ENCODE results near the gene OR3A3. TPM values are rescaled to one million over a fixed set of nuclear protein-coding genes. Genes with fewer than 3 reads are reported as not detected.
"Not testable (repeated sequence)": the region's sequence is repeated elsewhere in the genome, so short reads cannot be mapped to it uniquely, and the experiment has no call there.

OR3A3 gene
- polyA plus RNA-seq, 1 experiment, result not detected

- DNase-seq (ENCODE audit: low read depth, low spot score), result no peak
- no peak for TF ChIP-seq CTCF (IDR thresholded peaks at IDR 0.05; ENCODE audit: low read depth, low read length)
- no peak overlapping the region for H3K27ac ChIP-seq (ENCODE audit: low read depth, low read length)
- peaks cover 5% of the 10 kb centered on the region for H3K9me3 ChIP-seq (ENCODE audit: control insufficient read depth, insufficient read depth, low read length)
- ChIA-PET CTCF (no interaction called here), POLR2A (no interaction called here)
- H3K4me3 ChIP-seq (ENCODE audit: low read depth, low read length), result no peak overlapping the region
- H3K27me3 ChIP-seq (ENCODE audit: control insufficient read depth, insufficient read depth, low read length), result no peaks in the 10 kb centered on the region
These were observed 4.4 kb downstream of the OR3A3 start for GRCh38 chr17:3415610-3416009.

GRCh38 chr17:3418222-3418621 is 7.1 kb downstream of the OR3A3 start:
- Histone ChIP-seq H3K27ac (ENCODE audit: low read depth, low read length) (no peak overlapping the region), H3K9me3 (ENCODE audit: control insufficient read depth, insufficient read depth, low read length) (peaks cover 8% of the 10 kb centered on the region), H3K4me3 (ENCODE audit: low read depth, low read length) (no peak overlapping the region), H3K27me3 (ENCODE audit: control insufficient read depth, insufficient read depth, low read length) (no peaks in the 10 kb centered on the region)
- DNase-seq (ENCODE audit: low read depth, low spot score), result no peak
- CTCF ChIA-PET, result no interaction called here
- POLR2A ChIA-PET, result no interaction called here
- no peak for TF ChIP-seq CTCF (IDR thresholded peaks at IDR 0.05; ENCODE audit: low read depth, low read length)

- DNase-seq (ENCODE audit: low read depth, low spot score); H3K4me3 ChIP-seq (ENCODE audit: low read depth, low read length); POLR2A ChIA-PET; H3K27me3 ChIP-seq (ENCODE audit: control insufficient read depth, insufficient read depth, low read length); CTCF ChIA-PET; H3K27ac ChIP-seq (ENCODE audit: low read depth, low read length); H3K9me3 ChIP-seq (ENCODE audit: control insufficient read depth, insufficient read depth, low read length): not testable (repeated sequence)
These were observed 22.0 kb downstream of the OR3A3 start for GRCh38 chr17:3433215-3433614.

- no peak for DNase-seq (ENCODE audit: low read depth, low spot score)
- Histone ChIP-seq H3K27me3 (ENCODE audit: control insufficient read depth, insufficient read depth, low read length) (no peaks in the 10 kb centered on the region), H3K4me3 (ENCODE audit: low read depth, low read length) (no peak within 1 kb of the TSS), H3K9me3 (ENCODE audit: control insufficient read depth, insufficient read depth, low read length) (no peaks in the 10 kb centered on the region; the same call in 1 of the 2 replicates), H3K27ac (ENCODE audit: low read depth, low read length) (no peak within 1 kb of the TSS)
- no peak for TF ChIP-seq CTCF (IDR thresholded peaks at IDR 0.05; ENCODE audit: low read depth, low read length)
- POLR2A ChIA-PET, result no interaction called here
- CTCF ChIA-PET, result no interaction called here
These were observed 22.6 kb downstream of the OR3A3 start, which contains the start of gene OR1E2 for GRCh38 chr17:3433741-3434140. Gene OR1E2, minus strand, starts transcription at chr17:3433841. Its CDS starts 0 bp downstream, at chr17:3433841.

GRCh38 chr17:3438368-3438767 is 27.2 kb downstream of the OR3A3 start:
- ChIA-PET POLR2A (no interaction called here), CTCF (no interaction called here)
- Histone ChIP-seq H3K9me3 (ENCODE audit: control insufficient read depth, insufficient read depth, low read length) (no peaks in the 10 kb centered on the region; the same call in 1 of the 2 replicates), H3K27ac (ENCODE audit: low read depth, low read length) (no peak overlapping the region), H3K27me3 (ENCODE audit: control insufficient read depth, insufficient read depth, low read length) (no peaks in the 10 kb centered on the region), H3K4me3 (ENCODE audit: low read depth, low read length) (no peak overlapping the region)
- DNase-seq (ENCODE audit: low read depth, low spot score), result no peak
- no peak for TF ChIP-seq CTCF (IDR thresholded peaks at IDR 0.05; ENCODE audit: low read depth, low read length)

GRCh38 chr17:3440451-3440850 is 29.3 kb downstream of the OR3A3 start:
- Histone ChIP-seq H3K27me3 (ENCODE audit: control insufficient read depth, insufficient read depth, low read length) (no peaks in the 10 kb centered on the region), H3K4me3 (ENCODE audit: low read depth, low read length) (no peak overlapping the region), H3K9me3 (ENCODE audit: control insufficient read depth, insufficient read depth, low read length) (no peaks in the 10 kb centered on the region; the same call in 1 of the 2 replicates), H3K27ac (ENCODE audit: low read depth, low read length) (no peak overlapping the region)
- TF ChIP-seq CTCF (IDR thresholded peaks at IDR 0.05; ENCODE audit: low read depth, low read length), result no peak
- CTCF ChIA-PET, result no interaction called here
- POLR2A ChIA-PET, result no interaction called here
- no peak for DNase-seq (ENCODE audit: low read depth, low spot score)

Data from AG04450 (cell line).